Pancreas (tissue), 10 donors: ENCODE results near the gene SERINC2. TPM values are rescaled to one million over a fixed set of nuclear protein-coding genes. Genes with fewer than 3 reads are reported as not detected.

Experiments used
- ATAC-seq, 4 donors: fragments of 200-7000 bp; cut with Tn5 transposase; one replicate each; pipeline versions ENCODE4 v1.8.0 to v1.9.1; 2020; ENCODE audit warnings: mild to moderate bottlenecking in 4 of 4, moderate library complexity in 4 of 4
- DNase-seq, 6 donors: peaks; one replicate each; pipeline ENCODE4 v3.0.0-alpha.2; 2020
- FAIRE-seq: peaks from 2 replicates; lab custom pipeline; 2012; peaks lifted over from hg19 to GRCh38; lab: Jason Lieb, UNC
- H3K27ac ChIP-seq, 4 donors: fragments of 200-600 bp; sonication (generic); 1 replicate in 3 of 4; 2 replicates in 1 of 4; pipeline versions ENCODE4 v1.5.0 to v1.8.0; 2020
- H3K27me3 ChIP-seq, 4 donors: fragments of 200-600 bp; one replicate each; pipeline ENCODE4 v1.8.0; 2021
- H3K36me3 ChIP-seq, 3 donors: fragments of 200-600 bp; sonication (generic) in 1 of 3; one replicate each; pipeline versions ENCODE4 v1.5.0 to v1.8.0; 2020 to 2021
- H3K4me1 ChIP-seq, 3 donors: fragments of 200-600 bp; one replicate each; pipeline ENCODE4 v1.8.0; 2021
- H3K4me3 ChIP-seq, 4 donors: fragments of 200-600 bp; sonication (generic) in 2 of 4; one replicate each; pipeline versions ENCODE4 v1.5.0 to v1.8.0; 2020 to 2021
- H3K9me3 ChIP-seq, 4 donors: fragments of 200-600 bp; one replicate each; pipeline ENCODE4 v1.8.0; 2021
- WGBS, 2 donors: extraction: QIAGEN DNeasy Blood & Tissue Kit; methylation state at CpG; one replicate each; pipeline ENCODE4 v1.1.7; 2013; 5-methylcytosine and 5-hydroxymethylcytosine counted together
- intact Hi-C, 3 donors: fragments of 100-400 bp; cut with DNase I; formaldehyde crosslinking; loops; one replicate each; pipeline versions ENCODE4 v1.11.1 to v1.14.2; 2022
- polyA plus RNA-seq, 2 donors: library from polyadenylated mRNA; stranded (reverse); fragments of 200-250 nt; gene quantifications; one replicate each; pipeline ENCODE4 v1.2.3, GENCODE V29; 2013
- total RNA-seq, 6 donors: library from RNA; stranded (reverse); fragmentation: NEBNext Ultra II Directional in 4 of 6; extraction: Animal tissue kit (Norgen Biotek cat#: 25700) in 4 of 6; gene quantifications; one replicate each; pipeline versions ENCODE4 v1.2.1 to v1.2.4, GENCODE V29; 2021 to 2023
- TF ChIP-seq, protein P1 (sequence below), 4 donors: fragments of 200-600 bp; sonication (generic) in 3 of 4; IDR thresholded peaks; one replicate each; pipeline versions ENCODE4 v1.5.0 to v1.8.0; 2021; ENCODE audit warnings: antibody characterized with exemption in 4 of 4
- donor health status: healthy with polysubstance abuse.
- donor health status: DM: no; HTN: no; CAD: no; lungs with moderate emphysema.
- donor health status: DM: no; HTN: no; CAD: no.
- donor health status: control.
- donor health status: control.
- donor health status: Bipolar disorder and iron deficiency.
- donor health status: DM: yes; HTN: yes; CAD: no.
- donor health status: DM: no; HTN: no; CAD: no.
- donor health status: DM: no; HTN: no; CAD: no.
- donor health status: DM: yes; HTN: yes; CAD: no.

SERINC2 gene
- total and polyA plus RNA-seq, 8 donors, result 8.8 to 38.9 (median 19.7) TPM

DNA sequence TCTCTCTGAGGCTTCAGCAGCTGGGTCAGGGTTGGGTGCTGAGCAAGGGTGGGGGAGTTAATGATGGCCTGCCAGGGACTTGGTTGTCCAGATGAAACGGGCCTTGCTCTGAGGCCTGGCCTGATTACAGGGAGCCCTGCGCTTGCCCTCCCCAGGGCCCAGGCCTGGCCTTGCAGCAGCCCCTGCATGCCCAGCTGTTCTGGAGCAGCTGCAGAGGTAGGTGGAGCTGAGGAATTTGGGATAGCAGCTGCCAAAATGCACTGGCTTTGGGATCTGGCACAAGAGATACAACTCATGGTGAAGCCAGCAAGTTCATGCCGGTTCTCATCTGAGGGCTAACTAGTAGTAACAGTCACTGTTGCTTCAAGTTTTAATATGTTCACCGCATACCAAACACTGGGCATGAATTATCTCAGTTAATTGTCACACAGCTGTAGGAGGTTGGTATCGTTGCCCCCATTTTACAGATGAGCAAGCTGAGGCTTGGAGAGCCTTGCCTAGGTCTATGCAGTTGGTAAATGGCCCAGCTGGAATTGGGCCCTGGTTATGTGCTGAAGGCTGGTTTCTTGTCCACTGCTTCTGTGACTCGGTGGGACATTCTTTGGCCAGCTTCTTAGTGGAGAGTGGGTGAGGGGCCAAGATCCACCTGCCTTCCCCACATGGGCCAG, 7.3 kb upstream of the SERINC2 start:
- DNase-seq, result no peak
- TF ChIP-seq, protein P1, sequence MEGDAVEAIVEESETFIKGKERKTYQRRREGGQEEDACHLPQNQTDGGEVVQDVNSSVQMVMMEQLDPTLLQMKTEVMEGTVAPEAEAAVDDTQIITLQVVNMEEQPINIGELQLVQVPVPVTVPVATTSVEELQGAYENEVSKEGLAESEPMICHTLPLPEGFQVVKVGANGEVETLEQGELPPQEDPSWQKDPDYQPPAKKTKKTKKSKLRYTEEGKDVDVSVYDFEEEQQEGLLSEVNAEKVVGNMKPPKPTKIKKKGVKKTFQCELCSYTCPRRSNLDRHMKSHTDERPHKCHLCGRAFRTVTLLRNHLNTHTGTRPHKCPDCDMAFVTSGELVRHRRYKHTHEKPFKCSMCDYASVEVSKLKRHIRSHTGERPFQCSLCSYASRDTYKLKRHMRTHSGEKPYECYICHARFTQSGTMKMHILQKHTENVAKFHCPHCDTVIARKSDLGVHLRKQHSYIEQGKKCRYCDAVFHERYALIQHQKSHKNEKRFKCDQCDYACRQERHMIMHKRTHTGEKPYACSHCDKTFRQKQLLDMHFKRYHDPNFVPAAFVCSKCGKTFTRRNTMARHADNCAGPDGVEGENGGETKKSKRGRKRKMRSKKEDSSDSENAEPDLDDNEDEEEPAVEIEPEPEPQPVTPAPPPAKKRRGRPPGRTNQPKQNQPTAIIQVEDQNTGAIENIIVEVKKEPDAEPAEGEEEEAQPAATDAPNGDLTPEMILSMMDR (IDR thresholded peaks at IDR 0.05), result no peak
- WGBS, 2 donors, result 91 to 97% methylated on average over 6 of the region's 6 CpGs
- FAIRE-seq, result no peak
- Histone ChIP-seq H3K4me3 (no peak overlapping the region), H3K4me1 (no peaks in the 10 kb centered on the region), H3K27me3 (no peaks in the 10 kb centered on the region), H3K9me3 (no peaks in the 10 kb centered on the region), H3K27ac (no peak overlapping the region), H3K36me3 (no peaks in the 10 kb centered on the region)
- intact Hi-C loops, result no loop called here
- ATAC-seq, result no peak

DNA sequence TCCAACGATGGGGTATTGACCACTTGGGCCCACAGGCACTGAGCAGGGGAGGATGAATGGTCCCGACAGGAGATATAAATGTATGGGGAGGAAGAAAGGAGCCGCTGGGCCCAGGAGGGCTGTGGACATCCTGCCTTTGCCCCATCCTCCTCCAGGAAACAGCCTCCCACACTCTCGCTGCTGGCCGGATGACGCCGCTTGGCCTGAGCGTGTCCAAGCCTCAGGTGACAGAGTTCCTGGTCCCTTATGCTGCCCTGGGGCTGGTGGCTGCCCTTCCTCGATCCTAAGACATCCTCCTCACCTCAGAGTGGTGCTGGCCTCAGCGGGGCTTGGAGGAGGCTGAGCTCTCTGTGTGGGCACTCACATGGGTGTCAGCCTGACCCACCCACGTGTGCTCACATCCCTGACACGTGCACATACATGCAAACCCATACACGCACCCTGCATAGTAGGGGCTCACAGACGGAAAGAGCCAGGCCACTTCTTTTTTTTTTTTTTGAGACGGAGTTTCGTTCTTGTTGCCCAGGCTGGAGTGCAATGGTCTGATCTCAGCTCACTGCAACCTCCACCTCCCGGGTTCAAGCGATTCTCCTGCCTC, 5.9 kb upstream of the SERINC2 start:
- intact Hi-C loops, result no loop called here
- TF ChIP-seq, protein P1 (IDR thresholded peaks at IDR 0.05), result no peak
- no peak for DNase-seq
- ATAC-seq, result no peak
- no peaks in the 10 kb centered on the region for H3K27me3 ChIP-seq
- H3K27ac ChIP-seq, result no peak overlapping the region
- H3K36me3 ChIP-seq, result no peaks in the 10 kb centered on the region
- WGBS, 2 donors, result 80 to 84% methylated on average over 18 of the region's 18 CpGs
- no peaks in the 10 kb centered on the region for H3K9me3 ChIP-seq
- no peak for FAIRE-seq
- H3K4me3 ChIP-seq, result no peak overlapping the region
- H3K4me1 ChIP-seq, result no peaks in the 10 kb centered on the region

DNA sequence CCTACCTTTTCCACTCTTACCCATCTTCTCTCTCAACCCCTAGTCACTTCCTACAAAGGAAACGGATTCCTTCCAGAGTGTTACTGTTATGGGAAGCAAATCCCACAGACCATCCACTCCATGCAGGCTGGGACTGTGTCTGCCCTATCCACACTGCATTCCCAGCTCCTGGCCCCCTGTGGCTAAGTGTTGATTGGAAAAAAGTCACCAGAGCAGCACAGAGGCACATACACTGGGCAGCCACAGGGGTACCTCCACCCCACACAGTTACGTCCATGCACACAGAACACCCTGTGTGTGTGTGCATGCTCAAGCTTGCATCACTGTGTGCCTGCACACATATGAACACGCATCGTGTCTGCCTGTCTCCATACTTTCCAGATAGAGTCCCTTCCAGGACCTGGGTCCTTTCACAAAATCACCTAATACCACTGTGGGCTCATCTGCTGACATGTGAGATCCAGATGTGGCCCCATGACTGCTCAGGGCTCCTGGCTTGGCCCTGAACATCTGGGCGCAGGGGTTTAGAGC, 4.2 kb upstream of the SERINC2 start:
- intact Hi-C loops, result no loop called here
- peaks cover 0 to 5% (median 0%) of the 10 kb centered on the region in 3 donors for H3K4me1 ChIP-seq
- no peak overlapping the region for H3K27ac ChIP-seq
- no peak overlapping the region for H3K4me3 ChIP-seq
- no peaks in the 10 kb centered on the region for H3K9me3 ChIP-seq
- TF ChIP-seq, protein P1 (IDR thresholded peaks at IDR 0.05), result no peak
- no peaks in the 10 kb centered on the region for H3K27me3 ChIP-seq
- ATAC-seq (no peak), FAIRE-seq (no peak), DNase-seq (no peak)
- 67 to 81% methylated on average over 5 of the region's 5 CpGs for WGBS, 2 donors
- no peaks in the 10 kb centered on the region for H3K36me3 ChIP-seq

DNA sequence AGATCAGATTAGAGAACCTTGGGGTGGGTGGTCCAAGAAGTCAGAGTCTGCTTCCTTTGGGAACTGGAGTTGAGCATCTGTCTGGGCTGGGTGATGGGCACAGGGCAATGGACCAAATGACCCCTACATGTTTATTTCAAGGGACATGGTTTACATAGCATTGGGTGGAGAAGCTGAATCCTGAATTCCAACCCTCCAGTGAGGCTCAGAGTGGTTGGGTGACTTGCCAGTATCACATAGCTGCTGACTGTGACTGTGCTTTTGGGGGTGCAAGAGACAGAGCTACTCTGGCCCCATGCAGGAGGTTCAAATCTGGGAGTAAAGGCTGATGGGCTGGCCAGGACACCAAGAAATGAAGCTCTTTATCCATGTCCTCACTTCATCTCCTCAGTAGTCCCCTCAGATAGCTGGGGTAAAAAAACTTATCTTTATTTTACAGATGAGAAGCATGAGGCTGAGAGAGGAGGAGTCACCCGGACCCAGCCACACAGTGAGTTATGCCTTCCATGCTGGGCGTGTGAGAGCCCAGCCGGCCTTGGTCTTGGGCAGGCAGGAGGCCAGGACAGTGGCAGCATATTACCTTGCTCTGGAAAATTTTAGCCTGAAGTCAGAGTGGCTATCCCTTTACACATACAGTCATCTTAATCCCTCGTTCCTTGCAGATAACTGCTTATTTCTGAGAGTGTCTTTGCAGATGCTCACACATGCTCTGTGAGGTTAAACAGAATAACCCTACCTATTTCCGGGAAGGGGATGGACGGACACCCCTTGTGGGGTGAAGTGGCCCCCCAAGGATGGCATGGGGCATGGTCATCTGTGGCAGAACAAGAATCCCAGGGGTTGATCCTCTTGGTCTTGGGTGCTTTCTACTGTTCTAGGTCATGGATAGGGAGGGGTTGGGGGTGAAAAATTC, 2.8 kb upstream of the SERINC2 start:
- DNase-seq, result no peak
- no peak for FAIRE-seq
- intact Hi-C loops, result loop anchor here in 2 of 3 donors (10.0 kb wide), 1 partner anchor 225 kb away; no protein-coding TSS in a partner anchor
- H3K36me3 ChIP-seq, result no peaks in the 10 kb centered on the region
- TF ChIP-seq, protein P1 (IDR thresholded peaks at IDR 0.05), result no peak
- WGBS, 2 donors, result 44% methylated on average over 6 of the region's 6 CpGs
- ATAC-seq, result no peak
- no peaks in the 10 kb centered on the region for H3K27me3 ChIP-seq
- no peak overlapping the region for H3K4me3 ChIP-seq
- H3K9me3 ChIP-seq, result no peaks in the 10 kb centered on the region
- peaks cover 0 to 5% (median 0%) of the 10 kb centered on the region in 3 donors for H3K4me1 ChIP-seq
- no peak overlapping the region for H3K27ac ChIP-seq
